Endothelial cell of umbilical vein (primary cell): Measurements from ENCODE around the gene USP40. TPM values are rescaled to one million over a fixed set of nuclear protein-coding genes. Genes with fewer than 3 reads are reported as not detected.
A peak's percentile ranks its signal among the peaks of the same experiment; 100 is the strongest.

Experiments
- BruUV-seq: library from RNA; stranded (reverse); fragments of 400-500 nt; replicated peaks from 2 replicates; lab custom pipeline; 2021; lab: Mats Ljungman, UMichigan
- CTCF ChIA-PET: fragments of 300-600, 350-600 bp; sonication (Branson Sonifier 250); formaldehyde crosslinking; loops from one replicate; lab custom pipeline; 2021; ENCODE audit warnings: antibody characterized with exemption, inconsistent platforms; lab: Charles Lee
- POLR2A ChIA-PET: fragments of 300-600, 350-600 bp; sonication (Branson Sonifier 250); formaldehyde crosslinking; loops from one replicate; lab custom pipeline; 2021; ENCODE audit warnings: antibody characterized with exemption, inconsistent platforms; lab: Charles Lee
- DNase-seq: peaks from one replicate; pipeline ENCODE4 v3.0.0-alpha.2; 2011; ENCODE audit warnings: low read depth, low spot score
- FAIRE-seq: peaks from 2 replicates; lab custom pipeline; 2011; peaks lifted over from hg19 to GRCh38; lab: Jason Lieb, UNC
- H2AFZ ChIP-seq: 2 replicates; pipeline ENCODE4 v1.6.0; 2012; ENCODE audit warnings: low read depth, low read length, control low read depth, inconsistent platforms
- H3K27ac ChIP-seq: 2 replicates; pipeline ENCODE4 v1.5.1; 2011; ENCODE audit warnings: low read depth, mild to moderate bottlenecking, control low read depth, low read length, moderate library complexity; ENCODE audit not compliant: insufficient read depth
- H3K27me3 ChIP-seq, 2 experiments: 2 replicates each; pipeline versions ENCODE4 v1.6.0 to v1.6.1; 2011; ENCODE audit warnings: low read length in 2 of 2, mixed read lengths in 1 of 2; ENCODE audit not compliant: control insufficient read depth in 2 of 2, insufficient read depth in 2 of 2
- H3K36me3 ChIP-seq, 2 experiments: 2 replicates in 1 of 2; 3 replicates in 1 of 2; pipeline ENCODE4 v1.5.1; 2011; ENCODE audit warnings: low read length in 2 of 2, mild to moderate bottlenecking in 1 of 2, moderate library complexity in 1 of 2; ENCODE audit not compliant: control insufficient read depth in 2 of 2, insufficient read depth in 2 of 2; ENCODE audit errors: extremely low read depth in 1 of 2
- H3K4me1 ChIP-seq: 3 replicates; pipeline ENCODE4 v1.5.1; 2011; ENCODE audit warnings: mild to moderate bottlenecking, low read length; ENCODE audit not compliant: control insufficient read depth, insufficient read depth; ENCODE audit errors: extremely low read depth
- H3K4me2 ChIP-seq: 2 replicates; pipeline ENCODE4 v1.6.1; 2011; ENCODE audit warnings: low read length, control low read depth, mixed read lengths; ENCODE audit not compliant: insufficient read depth
- H3K4me3 ChIP-seq, 3 experiments: fragments of 200-600 bp in 1 of 3; sonication (generic), shearing (Covaris generic) in 1 of 3; replicated peaks in 1 of 3; 2 replicates each; pipeline ENCODE4 v1.5.1; 2011 to 2016; ENCODE audit warnings: control low read depth in 3 of 3, low read length in 3 of 3, mild to moderate bottlenecking in 2 of 3, inconsistent platforms in 1 of 3, low read depth in 1 of 3, moderate library complexity in 1 of 3; ENCODE audit not compliant: insufficient read depth in 1 of 3
- H3K79me2 ChIP-seq: 2 replicates; pipeline ENCODE4 v1.6.0; 2012; ENCODE audit warnings: low read length, inconsistent platforms; ENCODE audit not compliant: control insufficient read depth, insufficient read depth
- H3K9ac ChIP-seq: replicated peaks from 2 replicates; pipeline ENCODE3; 2011; ENCODE audit warnings: low read length, control low read depth; ENCODE audit not compliant: insufficient read depth; ENCODE audit errors: extremely low read depth
- H3K9me1 ChIP-seq: replicated peaks from 3 replicates; pipeline ENCODE4 v1.6.0; 2011; ENCODE audit warnings: mild to moderate bottlenecking, low read length; ENCODE audit not compliant: control insufficient read depth, insufficient read depth; ENCODE audit errors: extremely low read depth
- H3K9me3 ChIP-seq: replicated peaks from 2 replicates; pipeline ENCODE4 v1.5.1; 2012; ENCODE audit warnings: low read length, inconsistent platforms; ENCODE audit not compliant: control insufficient read depth, insufficient read depth
- H4K20me1 ChIP-seq: replicated peaks from 2 replicates; pipeline ENCODE3; 2011; ENCODE audit warnings: mild to moderate bottlenecking, low read length; ENCODE audit not compliant: control insufficient read depth, insufficient read depth; ENCODE audit errors: extremely low read depth
- EZH2 ChIP-seq: IDR thresholded peaks from 2 replicates; pipeline ENCODE4 v1.6.1; 2012; ENCODE audit warnings: borderline replicate concordance, low read depth, mild to moderate bottlenecking, moderate library complexity, low read length, inconsistent platforms; ENCODE audit not compliant: severe bottlenecking
- FOS ChIP-seq: IDR thresholded peaks from 2 replicates; pipeline ENCODE4 v1.6.1; 2011; ENCODE audit warnings: mild to moderate bottlenecking, low read length, moderate library complexity, borderline replicate concordance; ENCODE audit not compliant: insufficient read depth
- GATA2 ChIP-seq: IDR thresholded peaks from 2 replicates; pipeline ENCODE4 v1.7.0; 2011; ENCODE audit warnings: low read depth, mild to moderate bottlenecking, moderate library complexity, mixed read lengths, low read length; ENCODE audit not compliant: insufficient read length, insufficient read depth
- JUN ChIP-seq: IDR thresholded peaks from 2 replicates; pipeline ENCODE4 v1.6.1; 2011; ENCODE audit warnings: borderline replicate concordance, low read depth; ENCODE audit not compliant: insufficient read length, insufficient read depth
- MYC ChIP-seq: IDR thresholded peaks from one replicate; pipeline ENCODE4 v1.6.1; 2011; ENCODE audit warnings: mild to moderate bottlenecking, low read depth, low read length
- POLR2A ChIP-seq: IDR thresholded peaks from 2 replicates; pipeline ENCODE4 v1.6.1; 2012; ENCODE audit warnings: low read depth, mild to moderate bottlenecking, control low read depth, low read length
- POLR2AphosphoS5 ChIP-seq: IDR thresholded peaks from 2 replicates; pipeline ENCODE4 v1.6.1; 2012; ENCODE audit warnings: low read depth, mild to moderate bottlenecking, control low read depth, low read length, moderate library complexity; ENCODE audit not compliant: insufficient read depth
- dilution Hi-C: fragments of 300-500 bp; cut with MboI; formaldehyde crosslinking; loops from one replicate; pipeline ENCODE4 v1.15.0; 2019; ENCODE audit warnings: low sequenced_read_pairs; ENCODE audit not compliant: extremely low pct_ligation_motif_present
- intact Hi-C: fragments of 100-400 bp; cut with micrococcal nuclease; formaldehyde crosslinking; loops from one replicate; pipeline ENCODE4 v1.10.0; 2022
- polyA plus RNA-seq, 4 experiments: library from polyadenylated mRNA; depleted of rRNA in 3 of 4; stranded (reverse) in 3 of 4; unstranded in 1 of 4; fragments of >200 nt; gene quantifications; 2 replicates each; pipeline versions ENCODE4 v1.2.1 to v1.2.3, GENCODE V29; 2011 to 2012; ENCODE audit warnings: missing spikeins in 1 of 4
- total RNA-seq: library from RNA; stranded (reverse); gene quantifications from 2 replicates; pipeline ENCODE4 v1.2.3, GENCODE V29; 2021
- TF ChIP-seq, protein P1 (sequence below): IDR thresholded peaks from 2 replicates; pipeline ENCODE4 v1.6.1; 2011; ENCODE audit not compliant: insufficient read depth, insufficient read length
- TF ChIP-seq, protein P2 (sequence below), 2 donors: IDR thresholded peaks; 1 replicate in 1 of 2; 2 replicates in 1 of 2; pipeline ENCODE4 v1.5.1; 2011; ENCODE audit warnings: low read length in 2 of 2, mild to moderate bottlenecking in 2 of 2, moderate library complexity in 2 of 2, control low read depth in 1 of 2, inconsistent platforms in 1 of 2, low read depth in 1 of 2; ENCODE audit not compliant: insufficient read depth in 1 of 2; ENCODE audit errors: extremely low read depth in 1 of 2

The USP40 gene
- total and polyA plus RNA-seq, 2 donors (not counting 3 experiments of a cell fraction or from before 2014, with no cell fraction given) = 32.2 to 32.5 TPM

DNA sequence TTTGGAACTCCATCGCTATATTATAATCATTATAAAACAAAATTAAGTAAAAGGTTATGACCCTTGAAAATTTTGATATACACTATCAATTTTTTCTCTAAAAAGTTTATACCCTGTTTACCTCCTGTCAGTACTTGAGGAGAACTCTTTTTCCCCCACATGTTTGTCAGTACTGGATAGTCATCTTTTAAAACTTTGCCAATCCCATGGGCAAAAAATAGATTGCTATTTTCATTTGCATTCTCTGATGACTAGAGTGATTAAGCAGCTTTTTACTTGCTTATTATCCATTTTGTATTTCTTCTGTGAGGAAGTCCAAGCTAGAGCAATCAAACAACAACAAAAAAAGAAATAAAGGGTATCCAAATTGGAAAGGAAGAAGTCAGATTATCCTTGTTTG lies 135.9 kb downstream of the USP40 start:
- Histone ChIP-seq H3K79me2 (no peaks in the 10 kb centered on the region), H3K36me3 (peaks cover 0 to 2% of the 10 kb centered on the region in 2 experiments), H3K27ac (no peak overlapping the region), H3K4me2 (peak overlapping the region; percentile 27), H3K9ac (no peak overlapping the region), H3K4me1 (peaks cover 10% of the 10 kb centered on the region), H4K20me1 (no peaks in the 10 kb centered on the region), H3K4me3 (no peak overlapping the region), H3K9me3 (no peaks in the 10 kb centered on the region), H3K9me1 (no peaks in the 10 kb centered on the region), H3K27me3 (no peaks in the 10 kb centered on the region), H2AFZ (no peak overlapping the region)
- intact Hi-C loops (loop anchor here (1.0 kb wide), 2 partner anchors 11 to 16 kb away; no protein-coding TSS in a partner anchor), dilution Hi-C loops (no loop called here)
- no TSS peak for BruUV-seq
- DNase-seq (no peak), FAIRE-seq (no peak)
- TF ChIP-seq FOS = no peak
- no peak for TF ChIP-seq MYC
- no peak for TF ChIP-seq GATA2
- no peak for TF ChIP-seq POLR2AphosphoS5
- TF ChIP-seq, protein P1, sequence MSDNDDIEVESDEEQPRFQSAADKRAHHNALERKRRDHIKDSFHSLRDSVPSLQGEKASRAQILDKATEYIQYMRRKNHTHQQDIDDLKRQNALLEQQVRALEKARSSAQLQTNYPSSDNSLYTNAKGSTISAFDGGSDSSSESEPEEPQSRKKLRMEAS = no peak
- no peak for TF ChIP-seq POLR2A
- TF ChIP-seq, protein P2, sequence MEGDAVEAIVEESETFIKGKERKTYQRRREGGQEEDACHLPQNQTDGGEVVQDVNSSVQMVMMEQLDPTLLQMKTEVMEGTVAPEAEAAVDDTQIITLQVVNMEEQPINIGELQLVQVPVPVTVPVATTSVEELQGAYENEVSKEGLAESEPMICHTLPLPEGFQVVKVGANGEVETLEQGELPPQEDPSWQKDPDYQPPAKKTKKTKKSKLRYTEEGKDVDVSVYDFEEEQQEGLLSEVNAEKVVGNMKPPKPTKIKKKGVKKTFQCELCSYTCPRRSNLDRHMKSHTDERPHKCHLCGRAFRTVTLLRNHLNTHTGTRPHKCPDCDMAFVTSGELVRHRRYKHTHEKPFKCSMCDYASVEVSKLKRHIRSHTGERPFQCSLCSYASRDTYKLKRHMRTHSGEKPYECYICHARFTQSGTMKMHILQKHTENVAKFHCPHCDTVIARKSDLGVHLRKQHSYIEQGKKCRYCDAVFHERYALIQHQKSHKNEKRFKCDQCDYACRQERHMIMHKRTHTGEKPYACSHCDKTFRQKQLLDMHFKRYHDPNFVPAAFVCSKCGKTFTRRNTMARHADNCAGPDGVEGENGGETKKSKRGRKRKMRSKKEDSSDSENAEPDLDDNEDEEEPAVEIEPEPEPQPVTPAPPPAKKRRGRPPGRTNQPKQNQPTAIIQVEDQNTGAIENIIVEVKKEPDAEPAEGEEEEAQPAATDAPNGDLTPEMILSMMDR (IDR thresholded peaks at IDR 0.05; ENCODE audit: extremely low read depth in 1 of 2, insufficient read depth in 1 of 2, low read depth in 1 of 2, low read length in 2 of 2) = no peak
- no peak for TF ChIP-seq EZH2
- TF ChIP-seq JUN = no peak
- CTCF ChIA-PET = interaction anchor here (0.7 to 5.1 kb wide), 4 partner anchors 11 to 26 kb away, joined by 6 to 26 read pairs (median 7); no protein-coding TSS in a partner anchor
- POLR2A ChIA-PET = no interaction called here
